Esophagus (tissue), 2 donors: ENCODE measurements around the gene IL1RAP. TPM values are rescaled to one million over a fixed set of nuclear protein-coding genes. Genes with fewer than 3 reads are reported as not detected.

Experiments
- H3K27ac ChIP-seq, 2 donors: one replicate each; pipeline ENCODE4 v1.5.1; 2013; ENCODE audit warnings: low read depth in 2 of 2, mild to moderate bottlenecking in 2 of 2, inconsistent platforms in 1 of 2, low read length in 1 of 2, moderate library complexity in 1 of 2
- H3K27me3 ChIP-seq, 2 donors: one replicate each; pipeline ENCODE4 v1.6.1; 2013; ENCODE audit warnings: low read length in 2 of 2, control low read depth in 1 of 2, mild to moderate bottlenecking in 1 of 2; ENCODE audit not compliant: insufficient read depth in 2 of 2, control insufficient read depth in 1 of 2
- H3K36me3 ChIP-seq, 2 donors: one replicate each; pipeline ENCODE4 v1.6.1; 2013; ENCODE audit warnings: low read length in 1 of 2; ENCODE audit not compliant: control insufficient read depth in 2 of 2, insufficient read depth in 2 of 2
- H3K4me1 ChIP-seq, 2 donors: one replicate each; pipeline ENCODE4 v1.6.1; 2013; ENCODE audit warnings: low read length in 1 of 2; ENCODE audit not compliant: control insufficient read depth in 2 of 2, insufficient read depth in 2 of 2
- H3K4me3 ChIP-seq, 2 donors: one replicate each; pipeline ENCODE4 v1.5.1; 2013; ENCODE audit warnings: low read length in 2 of 2, mild to moderate bottlenecking in 2 of 2, low read depth in 1 of 2, moderate library complexity in 1 of 2
- H3K9me3 ChIP-seq, 2 donors: one replicate each; pipeline ENCODE4 v1.6.1; 2013; ENCODE audit warnings: mild to moderate bottlenecking in 2 of 2, low read depth in 1 of 2, low read length in 1 of 2, moderate library complexity in 1 of 2; ENCODE audit not compliant: control insufficient read depth in 2 of 2, insufficient read depth in 1 of 2
- WGBS, 2 donors: extraction: QIAGEN DNeasy Blood & Tissue Kit; methylation state at CpG; one replicate each; pipeline ENCODE4 v1.1.7; 2013; 5-methylcytosine and 5-hydroxymethylcytosine counted together
- polyA plus RNA-seq, 2 donors: library from polyadenylated mRNA; stranded (reverse); fragments of 200-250 nt; gene quantifications; one replicate each; pipeline ENCODE4 v1.2.3, GENCODE V29; 2013
- donor health status: healthy with polysubstance abuse.
- donor health status: Bipolar disorder and iron deficiency.

The IL1RAP gene
- polyA plus RNA-seq, 2 donors, result 5.9 to 14.5 TPM

DNA sequence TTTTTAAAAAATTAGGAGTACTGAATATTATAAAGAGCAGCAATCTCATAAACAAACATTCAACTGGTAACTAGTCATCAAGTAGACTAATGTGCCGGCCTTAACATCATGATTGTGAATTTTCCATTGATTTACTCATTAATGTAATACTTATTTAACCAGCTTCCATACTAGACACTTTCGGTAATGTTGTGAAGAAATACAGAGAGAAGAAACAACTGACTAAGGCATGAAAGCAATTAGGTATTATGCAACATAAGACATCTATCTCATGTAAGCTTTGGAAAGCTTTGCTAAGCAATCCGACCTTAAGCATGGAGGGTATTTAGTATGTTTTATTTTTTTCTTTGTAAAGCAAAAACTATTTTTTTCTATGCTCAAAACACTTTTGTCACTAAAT, 108.0 kb downstream of the IL1RAP start:
- no peak overlapping the region for H3K4me3 ChIP-seq
- H3K36me3 ChIP-seq, result peaks cover 0 to 5% of the 10 kb centered on the region in 2 donors
- no peaks in the 10 kb centered on the region for H3K4me1 ChIP-seq
- H3K27ac ChIP-seq, result no peak overlapping the region
- WGBS, 2 donors, result 71 to 82% methylated on average over 3 of the region's 3 CpGs
- no peaks in the 10 kb centered on the region for H3K9me3 ChIP-seq
- H3K27me3 ChIP-seq, result no peaks in the 10 kb centered on the region

DNA sequence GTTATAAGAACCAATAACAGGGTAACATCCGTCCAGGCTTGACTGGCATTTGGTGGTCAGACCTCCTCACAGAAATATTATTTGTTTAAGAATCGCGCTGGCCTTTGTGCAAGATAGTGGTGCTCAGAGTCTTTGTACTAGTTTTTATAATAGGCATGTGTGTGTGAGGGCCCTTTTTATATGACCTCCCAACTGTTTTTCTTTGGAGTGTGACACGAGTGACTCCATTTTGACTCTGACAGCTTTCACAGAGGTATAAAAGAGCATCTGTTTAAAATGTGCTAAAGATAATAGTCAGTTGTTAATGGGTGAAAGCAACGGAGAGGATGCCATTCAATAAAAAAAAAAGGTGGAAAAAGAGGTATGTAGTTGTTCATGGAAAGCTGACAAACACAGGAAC, 110.4 kb downstream of the IL1RAP start:
- Histone ChIP-seq H3K4me3 (no peak overlapping the region), H3K9me3 (no peaks in the 10 kb centered on the region), H3K27me3 (no peaks in the 10 kb centered on the region), H3K4me1 (no peaks in the 10 kb centered on the region), H3K27ac (no peak overlapping the region), H3K36me3 (peaks cover 0 to 5% of the 10 kb centered on the region in 2 donors)
- 48 to 50% methylated on average over 5 of the region's 5 CpGs for WGBS, 2 donors

DNA sequence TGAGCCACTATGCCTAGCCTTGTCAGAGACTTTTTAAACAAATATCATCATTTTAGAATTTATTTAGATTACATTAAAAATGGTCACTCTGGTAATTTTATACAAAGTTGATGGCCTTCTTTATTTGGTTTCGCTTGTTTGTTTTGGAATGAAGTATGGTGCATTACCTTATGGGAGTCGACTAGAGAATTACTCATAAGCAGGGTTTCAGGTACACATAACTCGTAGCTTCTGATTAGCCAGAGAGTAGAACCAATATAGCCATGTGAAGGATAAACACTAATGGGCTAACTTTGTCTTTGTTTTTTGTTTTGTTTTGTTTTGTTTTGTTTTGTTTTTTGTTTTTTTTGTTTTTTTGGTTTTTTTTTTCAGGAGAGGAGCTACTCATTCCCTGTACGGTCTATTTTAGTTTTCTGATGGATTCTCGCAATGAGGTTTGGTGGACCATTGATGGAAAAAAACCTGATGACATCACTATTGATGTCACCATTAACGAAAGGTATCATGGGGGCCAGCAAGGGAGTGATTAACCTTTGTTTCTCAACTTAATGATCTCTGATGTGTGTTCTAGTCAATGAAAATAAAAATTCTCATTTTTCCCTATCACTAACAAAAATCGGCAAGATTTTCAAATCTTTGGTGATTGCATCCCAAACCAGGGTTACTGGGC, 113.2 kb downstream of the IL1RAP start:
- H3K36me3 ChIP-seq, result peaks cover 0 to 5% of the 10 kb centered on the region in 2 donors
- no peaks in the 10 kb centered on the region for H3K9me3 ChIP-seq
- H3K27ac ChIP-seq, result no peak overlapping the region
- WGBS, 2 donors, result 77% methylated on average over 7 of the region's 7 CpGs
- no peaks in the 10 kb centered on the region for H3K4me1 ChIP-seq
- H3K27me3 ChIP-seq, result no peaks in the 10 kb centered on the region
- H3K4me3 ChIP-seq, result no peak overlapping the region

DNA sequence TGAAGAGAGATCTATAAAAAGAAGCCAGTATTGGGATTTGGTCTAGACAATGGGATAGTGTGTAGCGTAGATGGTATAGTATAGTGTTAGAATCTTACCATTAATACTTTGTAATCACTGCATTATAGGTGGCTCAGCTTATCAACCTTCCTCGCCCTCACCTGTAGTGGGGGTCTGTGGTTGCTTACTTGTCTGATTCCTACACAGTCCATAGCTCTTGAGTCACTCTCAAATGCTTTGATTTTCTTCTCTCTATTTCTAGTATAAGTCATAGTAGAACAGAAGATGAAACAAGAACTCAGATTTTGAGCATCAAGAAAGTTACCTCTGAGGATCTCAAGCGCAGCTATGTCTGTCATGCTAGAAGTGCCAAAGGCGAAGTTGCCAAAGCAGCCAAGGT, 115.2 kb downstream of the IL1RAP start:
- no peak overlapping the region for H3K4me3 ChIP-seq
- H3K27me3 ChIP-seq, result no peaks in the 10 kb centered on the region
- peaks cover 0 to 5% of the 10 kb centered on the region in 2 donors for H3K36me3 ChIP-seq
- H3K27ac ChIP-seq, result no peak overlapping the region
- no peaks in the 10 kb centered on the region for H3K9me3 ChIP-seq
- 95 to 98% methylated on average over 4 of the region's 4 CpGs for WGBS, 2 donors
- no peaks in the 10 kb centered on the region for H3K4me1 ChIP-seq

DNA sequence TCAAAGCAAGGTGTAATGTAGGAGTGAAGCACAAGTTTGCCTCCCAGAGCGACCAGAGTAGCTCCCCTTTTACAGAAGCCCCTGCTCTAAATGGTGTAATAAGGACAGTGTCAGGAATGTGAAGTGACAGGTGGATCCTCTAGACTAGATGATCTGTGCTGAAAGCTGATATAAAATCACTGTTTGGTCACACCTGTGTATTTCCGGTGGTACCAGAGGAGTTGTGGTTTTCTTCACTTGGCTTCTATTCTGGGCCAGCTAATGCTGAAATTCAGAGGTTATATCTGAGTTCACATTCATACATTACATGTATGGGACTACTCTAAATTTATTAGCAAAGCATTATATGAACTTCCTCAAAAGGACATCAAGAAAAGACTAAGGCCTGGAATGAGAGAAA, 117.4 kb downstream of the IL1RAP start:
- Histone ChIP-seq H3K36me3 (no peaks in the 10 kb centered on the region), H3K4me3 (no peak overlapping the region), H3K4me1 (no peaks in the 10 kb centered on the region), H3K27me3 (no peaks in the 10 kb centered on the region), H3K27ac (no peak overlapping the region), H3K9me3 (no peaks in the 10 kb centered on the region)
- 91 to 92% methylated on average over 2 of the region's 2 CpGs for WGBS, 2 donors

DNA sequence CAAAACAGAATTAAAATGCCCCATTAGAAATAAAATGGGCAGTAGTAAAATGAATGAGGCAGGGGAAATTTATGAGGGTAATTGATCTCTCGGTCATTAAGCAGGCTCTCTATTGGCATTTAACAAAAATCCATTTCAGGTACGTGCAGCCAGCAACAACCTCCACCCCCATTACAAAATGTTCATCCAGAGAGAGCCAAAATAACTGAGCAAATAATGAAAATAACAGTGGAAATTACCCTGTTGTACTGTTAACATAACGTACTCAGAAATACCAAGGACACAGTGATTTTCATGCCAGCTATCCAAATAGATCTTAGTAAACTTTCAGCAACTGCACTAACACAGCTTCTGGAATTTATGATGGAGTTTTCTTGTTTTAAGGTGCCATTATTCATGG, 127.7 kb downstream of the IL1RAP start:
- Histone ChIP-seq H3K9me3 (no peaks in the 10 kb centered on the region), H3K27me3 (no peaks in the 10 kb centered on the region), H3K4me1 (no peaks in the 10 kb centered on the region), H3K36me3 (peaks cover 0 to 2% of the 10 kb centered on the region in 2 donors), H3K4me3 (no peak overlapping the region), H3K27ac (no peak overlapping the region)
- WGBS, 2 donors, result 84 to 90% methylated on average over 3 of the region's 3 CpGs

DNA sequence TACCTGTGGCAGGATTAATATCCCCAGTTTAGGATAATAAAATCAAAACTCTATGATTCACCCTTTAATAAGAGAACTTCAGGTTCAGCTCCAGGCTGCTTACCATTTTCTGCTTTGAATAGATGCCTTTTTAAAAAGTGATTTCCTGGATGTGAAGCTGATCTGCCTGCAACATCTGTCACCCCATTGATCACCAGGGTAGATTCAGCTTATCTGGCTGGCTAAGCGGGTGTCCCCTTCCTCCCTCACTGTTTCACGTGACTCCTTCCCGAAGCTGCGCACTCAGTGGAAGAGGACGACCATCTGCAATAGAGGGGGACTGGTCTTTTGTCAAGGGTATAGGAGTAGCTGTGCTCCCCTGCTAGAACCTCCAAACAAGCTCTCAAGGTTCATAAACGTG, 128.1 kb downstream of the IL1RAP start:
- Histone ChIP-seq H3K4me3 (no peak overlapping the region), H3K27me3 (no peaks in the 10 kb centered on the region), H3K4me1 (no peaks in the 10 kb centered on the region), H3K27ac (no peak overlapping the region), H3K9me3 (no peaks in the 10 kb centered on the region), H3K36me3 (peaks cover 0 to 2% of the 10 kb centered on the region in 2 donors)
- 84 to 96% methylated on average over 6 of the region's 6 CpGs for WGBS, 2 donors

DNA sequence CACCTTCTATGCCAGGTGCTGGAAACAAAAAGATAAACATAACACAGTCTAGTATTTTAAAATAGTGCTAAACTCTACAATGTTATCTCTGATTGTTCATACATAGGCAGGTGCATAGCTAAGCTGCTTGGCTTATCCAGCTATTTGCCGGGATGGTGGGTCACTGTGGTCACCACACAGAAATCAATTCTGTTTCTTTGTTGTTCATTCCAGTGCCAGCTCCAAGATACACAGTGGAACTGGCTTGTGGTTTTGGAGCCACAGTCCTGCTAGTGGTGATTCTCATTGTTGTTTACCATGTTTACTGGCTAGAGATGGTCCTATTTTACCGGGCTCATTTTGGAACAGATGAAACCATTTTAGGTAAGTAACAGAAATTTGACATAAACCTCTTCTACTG, 130.2 kb downstream of the IL1RAP start:
- Histone ChIP-seq H3K36me3 (peaks cover 0 to 2% of the 10 kb centered on the region in 2 donors), H3K4me1 (no peaks in the 10 kb centered on the region), H3K27ac (no peak overlapping the region), H3K4me3 (no peak overlapping the region), H3K27me3 (no peaks in the 10 kb centered on the region), H3K9me3 (no peaks in the 10 kb centered on the region)
- WGBS, 2 donors, result 65 to 81% methylated on average over 2 of the region's 2 CpGs

DNA sequence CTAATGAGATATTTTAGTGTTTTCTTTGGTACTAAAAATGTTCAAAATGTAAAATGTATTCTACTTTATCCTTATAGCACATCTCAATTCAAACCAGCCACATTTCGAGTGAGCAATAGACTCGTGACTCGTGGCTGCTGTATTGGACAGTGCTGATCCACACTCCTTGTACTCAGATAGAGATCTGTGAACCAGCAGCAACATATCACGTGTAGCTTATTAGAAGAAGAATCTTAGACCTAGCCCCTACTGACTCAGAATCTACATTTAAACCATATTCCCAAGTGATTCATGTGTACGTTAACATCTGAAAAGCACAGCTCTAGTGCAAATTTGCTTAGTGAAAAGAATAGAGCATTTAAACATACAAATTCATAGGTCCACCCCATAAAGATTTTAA, 130.9 kb downstream of the IL1RAP start:
- Histone ChIP-seq H3K4me1 (no peaks in the 10 kb centered on the region), H3K4me3 (no peak overlapping the region), H3K36me3 (peaks cover 0 to 2% of the 10 kb centered on the region in 2 donors), H3K9me3 (no peaks in the 10 kb centered on the region), H3K27me3 (no peaks in the 10 kb centered on the region), H3K27ac (no peak overlapping the region)
- WGBS, 2 donors, result 94% methylated on average over 5 of the region's 5 CpGs

DNA sequence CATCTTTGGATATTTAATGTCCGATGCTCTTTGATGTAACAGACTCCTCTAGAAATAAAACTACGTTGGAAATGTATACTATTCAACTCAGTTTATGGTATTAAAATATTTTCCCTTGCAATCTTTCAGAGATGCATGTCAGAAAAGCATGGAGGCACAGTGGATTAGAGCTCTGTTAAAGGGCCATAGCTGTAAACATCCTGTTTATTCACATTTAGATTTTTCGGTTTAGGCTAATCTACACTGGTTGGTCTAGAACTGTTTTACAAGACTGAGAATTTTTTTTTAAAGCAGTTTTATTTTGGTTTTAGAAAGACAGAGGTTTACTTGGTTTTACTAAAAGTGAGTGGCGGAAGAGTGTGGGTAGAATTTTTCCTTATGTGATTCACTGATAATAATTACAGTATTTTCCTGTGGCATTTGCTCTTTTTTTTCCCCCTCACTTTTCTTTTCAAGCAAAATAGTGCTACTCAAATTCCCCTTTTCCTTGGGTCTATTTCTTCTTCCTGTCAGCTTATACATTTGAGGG, 132.1 kb downstream of the IL1RAP start:
- Histone ChIP-seq H3K36me3 (peaks cover 0 to 2% of the 10 kb centered on the region in 2 donors), H3K4me1 (no peaks in the 10 kb centered on the region), H3K4me3 (no peak overlapping the region), H3K27ac (no peak overlapping the region), H3K27me3 (no peaks in the 10 kb centered on the region), H3K9me3 (no peaks in the 10 kb centered on the region)
- WGBS, 2 donors, result 79 to 83% methylated on average over 4 of the region's 4 CpGs
